Activated CD4-positive, alpha-beta memory T cell treated with anti-CD3 and anti-CD28 coated beads, Interleukin-2, amount 10 ng/mL, durations not matched to agents 7 days and 5 days (primary cell): ENCODE measurements around the gene QRFP. TPM values are rescaled to one million over a fixed set of nuclear protein-coding genes. Genes with fewer than 3 reads are reported as not detected.

Experiments
- CTCF ChIA-PET: fragments of 350-600 bp; sonication (Branson Sonifier 250); formaldehyde crosslinking; loops from one replicate; lab custom pipeline; 2021; ENCODE audit warnings: antibody characterized with exemption, inconsistent platforms; lab: Charles Lee
- POLR2A ChIA-PET: fragments of 350-600 bp; sonication (Branson Sonifier 250); formaldehyde crosslinking; loops from one replicate; lab custom pipeline; 2021; ENCODE audit warnings: antibody characterized with exemption; lab: Charles Lee
- DNase-seq: peaks from one replicate; pipeline ENCODE4 v3.0.0-alpha.2; 2020
- H3K27ac Mint-ChIP-seq: one replicate; pipeline ENCODE4 v1.8.0; 2021; ENCODE audit warnings: mild to moderate bottlenecking, mixed read lengths
- H3K27me3 Mint-ChIP-seq: one replicate; pipeline ENCODE4 v1.8.0; 2021; ENCODE audit warnings: mixed read lengths
- H3K36me3 Mint-ChIP-seq: one replicate; pipeline ENCODE4 v1.8.0; 2021; ENCODE audit warnings: low read depth, mixed read lengths
- H3K4me1 Mint-ChIP-seq: one replicate; pipeline ENCODE4 v1.8.0; 2021; ENCODE audit warnings: mixed read lengths
- H3K4me3 Mint-ChIP-seq: one replicate; pipeline ENCODE4 v1.8.0; 2021; ENCODE audit warnings: mild to moderate bottlenecking, mixed read lengths
- H3K9me3 Mint-ChIP-seq: one replicate; pipeline ENCODE4 v1.8.0; 2021; ENCODE audit warnings: mixed read lengths
- total RNA-seq, 2 experiments: library from RNA; stranded (reverse); gene quantifications; one replicate each; pipeline ENCODE4 v1.2.3, GENCODE V29; 2021

The QRFP gene
- total RNA-seq, 2 experiments from 2014 or later = not detected

DNA sequence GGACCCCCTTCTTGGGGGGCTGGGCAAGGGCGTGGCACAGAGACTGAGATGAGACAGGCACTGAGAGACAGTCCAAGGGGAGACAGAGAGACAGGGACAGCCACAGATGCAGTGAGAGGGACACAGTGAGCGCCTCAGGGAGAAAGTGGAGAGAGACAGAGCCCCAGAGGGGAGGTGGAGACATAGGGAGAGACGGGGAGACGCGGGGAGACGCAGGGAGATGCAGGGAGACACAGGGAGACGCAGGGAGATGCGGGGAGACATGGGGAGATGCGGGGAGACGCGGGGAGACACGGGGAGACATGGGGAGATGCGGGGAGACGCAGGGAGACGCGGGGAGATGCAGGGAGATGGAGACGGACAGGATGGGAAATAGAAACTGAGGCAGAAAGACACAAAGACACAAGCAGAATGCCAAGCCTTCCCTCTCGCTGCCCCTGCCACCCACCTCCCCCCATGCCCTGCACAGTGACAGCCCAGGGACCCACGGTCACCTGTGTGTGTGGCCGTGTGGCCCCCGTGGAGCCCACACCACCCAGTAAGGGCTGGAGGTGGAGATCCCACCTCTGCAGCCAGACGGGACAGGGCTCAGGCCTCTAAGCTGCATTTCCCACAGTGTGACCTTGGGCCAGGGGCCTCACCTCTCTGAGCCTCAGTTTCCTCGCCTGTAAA is 33.7 kb upstream of the QRFP start:
- DNase-seq = no peak
- CTCF ChIA-PET = no interaction called here
- no peak overlapping the region for H3K4me3 Mint-ChIP-seq
- no peak overlapping the region for H3K27ac Mint-ChIP-seq
- peaks cover 25% of the 10 kb centered on the region for H3K27me3 Mint-ChIP-seq
- H3K36me3 Mint-ChIP-seq = no peaks in the 10 kb centered on the region
- H3K9me3 Mint-ChIP-seq = no peaks in the 10 kb centered on the region
- no peaks in the 10 kb centered on the region for H3K4me1 Mint-ChIP-seq
- POLR2A ChIA-PET = no interaction called here

DNA sequence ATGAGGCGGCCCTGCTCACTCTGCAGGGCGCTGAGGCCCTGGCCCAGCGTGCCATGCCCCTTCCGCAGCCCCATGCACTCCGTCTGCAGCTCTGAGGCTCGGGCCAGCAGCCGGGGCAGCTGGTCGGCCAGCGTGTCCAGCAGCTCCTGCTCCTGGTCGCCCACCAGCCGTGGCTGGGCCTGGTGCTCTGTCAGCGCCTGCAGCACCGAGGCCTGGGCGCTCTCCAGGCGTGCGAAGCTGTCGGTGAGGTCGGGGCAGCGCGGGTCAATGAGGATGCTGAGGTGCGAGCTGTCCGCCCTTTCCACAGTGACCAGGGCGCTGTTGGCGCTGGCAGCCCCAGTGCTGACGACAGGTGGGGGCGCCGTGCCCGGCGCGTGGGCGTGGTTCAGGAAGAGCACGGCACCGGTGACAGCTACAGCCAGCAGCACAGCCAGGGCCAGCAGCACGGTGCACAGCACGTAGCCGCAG is 33.0 kb upstream of the QRFP start:
- H3K27ac Mint-ChIP-seq = no peak overlapping the region
- CTCF ChIA-PET = no interaction called here
- no peaks in the 10 kb centered on the region for H3K36me3 Mint-ChIP-seq
- no peaks in the 10 kb centered on the region for H3K4me1 Mint-ChIP-seq
- peaks cover 18% of the 10 kb centered on the region for H3K27me3 Mint-ChIP-seq
- no peak for DNase-seq
- H3K9me3 Mint-ChIP-seq = no peaks in the 10 kb centered on the region
- H3K4me3 Mint-ChIP-seq = no peak overlapping the region
- POLR2A ChIA-PET = no interaction called here

DNA sequence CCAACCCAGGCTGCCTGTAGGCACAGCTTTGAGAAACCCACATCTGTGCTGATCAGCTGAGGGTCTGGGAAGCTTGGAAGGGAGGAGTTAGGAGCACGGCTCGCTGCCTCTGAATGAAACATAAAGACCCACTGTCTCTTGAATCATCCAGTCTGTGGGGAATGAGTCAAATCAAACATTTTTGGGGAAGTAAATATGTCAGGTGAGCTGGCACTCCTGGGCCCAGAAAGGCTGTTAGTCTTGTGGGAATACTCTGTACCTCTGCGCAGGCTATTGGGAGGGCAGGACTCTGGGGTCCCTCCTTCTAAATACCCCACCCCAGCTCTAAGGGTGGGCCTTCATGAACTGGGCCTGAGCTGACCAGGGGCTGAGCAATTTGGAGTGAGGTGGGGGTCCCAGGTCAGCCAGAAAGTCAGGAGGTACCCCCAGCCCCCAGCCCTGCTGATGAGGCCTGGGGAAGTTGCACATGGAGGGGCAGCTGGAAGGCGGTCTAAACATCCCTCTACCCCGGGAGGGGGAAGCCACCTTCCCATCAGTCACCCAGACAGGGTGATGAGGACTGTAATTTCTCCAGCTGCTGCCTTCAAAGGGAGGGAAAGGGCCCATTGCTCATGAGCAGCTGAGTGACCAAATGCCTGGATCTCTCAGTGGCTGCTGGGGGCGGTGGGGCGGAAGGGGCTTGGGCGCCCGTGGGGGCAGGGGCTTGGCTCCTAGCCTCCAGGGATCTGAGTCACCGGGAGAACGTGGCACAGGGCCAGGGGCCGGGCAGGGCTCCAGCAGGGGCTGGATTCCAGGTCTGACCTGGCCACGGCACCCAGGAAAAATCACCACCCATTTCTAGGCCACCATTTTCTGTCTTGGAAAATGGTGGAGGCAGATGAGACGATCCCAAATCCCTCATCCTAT is 31.6 kb upstream of the QRFP start:
- Mint-ChIP-seq H3K36me3 (no peaks in the 10 kb centered on the region), H3K27ac (no peak overlapping the region), H3K27me3 (peaks cover 16% of the 10 kb centered on the region), H3K4me3 (no peak overlapping the region), H3K4me1 (no peaks in the 10 kb centered on the region), H3K9me3 (no peaks in the 10 kb centered on the region)
- POLR2A ChIA-PET = no interaction called here
- DNase-seq = no peak
- CTCF ChIA-PET = no interaction called here

DNA sequence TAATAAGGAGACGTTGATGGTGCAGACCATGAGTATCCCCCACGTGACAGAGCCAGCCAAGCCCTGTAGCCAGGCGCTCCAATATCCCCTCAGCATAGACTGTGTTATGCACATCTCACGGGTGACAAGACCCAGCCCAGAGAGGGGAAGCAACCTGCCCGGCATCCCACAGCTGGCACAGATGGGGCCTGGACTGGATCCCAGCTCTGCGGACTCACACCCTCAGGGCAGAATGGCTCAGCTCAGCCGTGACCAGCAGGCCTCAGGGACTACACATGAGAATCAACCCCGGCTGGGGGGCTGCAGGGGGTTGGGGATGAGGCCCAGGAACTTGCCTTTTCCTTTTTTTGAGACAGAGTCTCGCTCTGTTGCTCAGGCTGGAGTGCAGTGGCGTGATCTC is 30.7 kb upstream of the QRFP start:
- no peaks in the 10 kb centered on the region for H3K36me3 Mint-ChIP-seq
- H3K4me3 Mint-ChIP-seq = no peak overlapping the region
- CTCF ChIA-PET = interaction anchor here (0.6 kb wide), 1 partner anchor 130 kb away, joined by 3 read pairs; no protein-coding TSS in a partner anchor
- H3K4me1 Mint-ChIP-seq = no peaks in the 10 kb centered on the region
- POLR2A ChIA-PET = no interaction called here
- peaks cover 12% of the 10 kb centered on the region for H3K27me3 Mint-ChIP-seq
- H3K9me3 Mint-ChIP-seq = no peaks in the 10 kb centered on the region
- DNase-seq = no peak
- no peak overlapping the region for H3K27ac Mint-ChIP-seq

DNA sequence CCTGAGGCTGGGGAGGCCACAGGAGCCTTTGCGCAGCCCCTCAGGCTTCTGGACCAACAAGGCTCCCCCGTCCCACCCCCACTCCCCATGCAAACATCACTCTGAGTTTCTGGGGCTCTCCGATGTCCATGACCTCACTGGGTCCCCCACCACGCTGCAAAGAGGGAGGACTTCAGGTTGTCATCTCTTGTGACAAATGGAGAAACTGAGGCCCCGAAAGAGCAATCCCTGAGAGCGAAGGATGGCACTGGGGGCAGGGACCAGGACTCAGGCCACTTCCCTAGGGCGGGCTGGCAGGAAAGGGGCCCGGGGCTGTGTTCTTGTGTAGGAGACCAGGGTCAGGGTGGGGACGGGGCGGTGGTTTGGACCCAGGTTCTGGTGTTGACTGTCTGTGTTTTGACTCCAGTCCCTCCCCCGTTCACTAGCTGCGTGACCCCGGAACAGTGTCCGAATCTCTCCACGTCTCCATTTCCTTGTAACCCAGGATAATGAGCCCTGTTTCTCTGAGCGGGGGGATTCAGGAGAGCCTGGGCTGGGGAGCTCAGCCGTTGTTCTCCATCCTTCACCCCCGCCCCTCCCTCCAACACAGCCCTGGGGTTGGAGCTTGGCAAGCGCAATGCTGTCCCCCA is 28.6 kb upstream of the QRFP start:
- Mint-ChIP-seq H3K9me3 (no peaks in the 10 kb centered on the region), H3K36me3 (no peaks in the 10 kb centered on the region), H3K4me1 (no peaks in the 10 kb centered on the region), H3K27me3 (peaks cover 4% of the 10 kb centered on the region), H3K27ac (no peak overlapping the region), H3K4me3 (no peak overlapping the region)
- POLR2A ChIA-PET = no interaction called here
- DNase-seq = no peak
- CTCF ChIA-PET = no interaction called here

DNA sequence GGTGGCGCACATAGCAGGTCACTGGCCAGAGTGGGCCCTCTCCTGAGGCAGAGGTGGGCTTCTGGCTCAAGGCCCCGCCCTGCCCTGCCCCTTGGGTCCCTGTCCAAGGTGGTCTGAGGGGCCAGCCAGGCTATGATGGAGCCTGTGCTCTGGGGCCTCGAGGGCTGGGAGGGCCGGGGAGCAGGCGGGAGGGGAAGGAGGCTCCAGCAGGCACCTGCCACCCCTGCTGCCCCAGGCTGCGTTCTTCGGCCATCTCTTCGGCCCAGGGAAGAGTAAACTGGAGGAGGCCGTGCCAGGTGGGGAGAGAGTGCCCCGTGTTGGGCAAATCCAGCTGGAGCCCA is 27.8 kb upstream of the QRFP start:
- H3K4me3 Mint-ChIP-seq = no peak overlapping the region
- H3K4me1 Mint-ChIP-seq = no peaks in the 10 kb centered on the region
- H3K9me3 Mint-ChIP-seq = no peaks in the 10 kb centered on the region
- no peak overlapping the region for H3K27ac Mint-ChIP-seq
- no peaks in the 10 kb centered on the region for H3K36me3 Mint-ChIP-seq
- no peak for DNase-seq
- ChIA-PET CTCF (no interaction called here), POLR2A (no interaction called here)
- peaks cover 4% of the 10 kb centered on the region for H3K27me3 Mint-ChIP-seq

DNA sequence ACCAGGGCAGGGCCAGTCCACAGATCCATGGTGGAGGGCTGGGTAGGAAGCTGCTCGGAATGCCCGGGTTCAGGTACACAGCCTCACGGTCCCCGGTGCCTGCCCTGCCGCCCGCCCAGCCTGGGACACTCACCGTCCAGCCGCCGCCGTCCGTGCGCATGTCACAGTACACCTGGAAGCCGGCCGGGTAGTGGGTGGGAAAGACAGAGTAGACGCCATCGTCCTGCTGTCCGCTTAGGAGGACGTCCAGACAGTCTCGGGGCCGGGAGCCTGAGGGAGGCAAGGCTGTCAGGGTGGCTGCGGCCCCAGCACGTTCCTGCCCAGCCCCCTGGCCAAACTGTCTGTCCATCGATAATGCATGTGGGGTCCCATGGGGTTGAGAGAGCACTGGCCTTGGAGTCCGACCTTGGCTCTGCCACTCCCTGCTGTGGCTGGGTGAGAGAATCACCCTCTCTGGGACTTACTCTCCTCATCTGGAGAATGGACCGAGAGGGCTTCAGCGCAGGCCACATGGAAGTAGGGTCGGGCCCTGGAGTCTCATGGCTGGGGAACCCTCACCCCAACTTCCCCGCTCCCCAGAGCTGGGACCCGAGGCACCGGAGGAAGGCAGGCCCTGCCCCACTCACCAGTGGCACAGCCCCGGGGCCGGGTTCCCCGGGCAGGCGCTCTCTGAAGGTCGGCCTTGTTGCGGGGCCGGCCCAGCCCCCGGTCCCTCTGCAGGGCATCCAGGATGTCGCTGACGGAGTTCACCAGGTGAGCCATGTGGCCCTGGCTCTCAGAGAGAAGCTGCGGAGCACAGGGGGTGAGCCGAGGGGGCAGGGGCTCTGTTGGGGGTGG is 27.2 kb upstream of the QRFP start:
- H3K4me3 Mint-ChIP-seq = no peak overlapping the region
- H3K9me3 Mint-ChIP-seq = no peaks in the 10 kb centered on the region
- no peak overlapping the region for H3K27ac Mint-ChIP-seq
- DNase-seq = no peak
- CTCF ChIA-PET = no interaction called here
- H3K4me1 Mint-ChIP-seq = no peaks in the 10 kb centered on the region
- H3K27me3 Mint-ChIP-seq = peaks cover 4% of the 10 kb centered on the region
- POLR2A ChIA-PET = no interaction called here
- no peaks in the 10 kb centered on the region for H3K36me3 Mint-ChIP-seq

DNA sequence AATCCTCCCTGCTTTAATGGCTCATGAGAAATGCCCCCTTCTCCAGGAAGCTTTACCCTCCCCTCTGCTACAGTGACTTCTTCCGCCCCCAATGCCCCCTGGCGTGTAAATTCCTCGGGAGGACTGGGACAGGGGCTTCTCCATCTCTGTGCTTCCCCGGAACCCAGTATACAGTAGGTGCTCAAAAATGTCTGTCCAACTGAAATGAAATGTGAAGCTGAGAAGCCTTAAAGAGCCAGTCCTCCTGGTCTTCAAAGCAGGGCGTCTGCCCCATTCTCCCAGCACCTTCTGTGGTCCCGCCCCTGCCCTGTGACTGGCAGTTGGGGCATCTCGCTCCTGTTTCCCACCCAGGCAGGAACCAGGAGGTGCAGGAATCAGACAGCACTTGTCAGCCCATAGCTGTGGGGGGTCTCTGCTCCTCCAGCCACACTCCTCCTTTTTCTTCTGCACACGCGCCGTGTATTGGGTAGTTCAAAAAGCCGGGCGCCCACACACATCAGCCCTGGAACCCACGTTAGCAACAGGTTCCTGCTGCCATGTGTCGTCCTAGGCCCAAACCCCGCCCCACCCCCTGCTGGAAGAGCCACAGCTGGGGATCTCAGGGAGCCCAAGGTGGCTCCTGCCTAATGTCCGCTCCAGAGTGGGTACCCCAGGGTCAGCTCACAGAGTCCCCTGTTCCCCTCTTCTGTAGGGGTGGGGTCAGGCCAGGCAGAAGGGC is 26.4 kb upstream of the QRFP start:
- CTCF ChIA-PET = no interaction called here
- Mint-ChIP-seq H3K9me3 (no peaks in the 10 kb centered on the region), H3K4me1 (no peaks in the 10 kb centered on the region)

DNA sequence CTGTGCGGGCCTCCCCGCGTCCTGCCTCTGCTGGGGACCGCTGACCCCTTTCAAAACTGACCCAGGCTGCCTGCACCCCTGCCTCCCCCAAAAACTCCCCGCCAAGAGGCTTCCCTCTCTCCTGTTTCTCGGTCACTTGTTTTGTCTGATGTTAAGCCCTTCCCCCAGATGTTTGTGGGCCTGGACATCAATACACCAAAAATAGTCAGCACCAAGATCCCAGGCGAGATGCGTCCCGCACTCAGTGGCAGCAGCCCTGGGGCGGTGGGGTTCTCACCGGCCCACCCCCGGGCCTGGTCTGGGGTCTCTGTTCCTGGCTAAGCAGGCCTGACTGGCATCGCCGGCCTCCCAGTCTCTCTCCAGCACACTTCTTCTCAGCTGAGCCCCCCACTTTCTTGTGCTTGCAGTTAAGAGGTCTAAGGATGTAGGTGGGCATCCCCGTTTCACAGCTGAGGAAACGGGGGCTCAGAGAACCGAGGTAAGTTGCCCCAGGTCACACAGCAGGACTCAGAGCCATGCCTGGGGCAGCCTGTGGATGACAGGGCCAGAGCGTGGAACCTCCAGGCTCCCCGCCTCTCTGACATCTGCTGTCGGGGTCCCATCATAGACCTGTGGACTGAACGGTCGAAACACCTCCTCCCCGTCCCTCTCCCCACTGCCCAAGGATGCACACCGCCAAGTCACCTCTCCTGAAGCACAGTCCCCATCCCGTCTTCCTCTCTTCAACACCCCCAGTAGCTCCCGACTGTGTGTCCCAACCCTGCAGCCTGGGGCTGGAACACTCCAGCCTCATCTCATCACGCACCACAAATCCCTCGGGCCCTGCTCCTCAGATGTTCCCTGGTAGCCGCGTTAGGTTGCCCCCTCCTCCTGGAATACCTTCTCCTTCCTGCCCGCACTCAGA is 25.6 kb upstream of the QRFP start:
- ChIA-PET POLR2A (no interaction called here), CTCF (no interaction called here)
- H3K27me3 Mint-ChIP-seq = peaks cover 4% of the 10 kb centered on the region
- no peaks in the 10 kb centered on the region for H3K4me1 Mint-ChIP-seq
- H3K4me3 Mint-ChIP-seq = no peak overlapping the region
- no peak for DNase-seq
- H3K9me3 Mint-ChIP-seq = no peaks in the 10 kb centered on the region
- H3K36me3 Mint-ChIP-seq = no peaks in the 10 kb centered on the region
- H3K27ac Mint-ChIP-seq = no peak overlapping the region

More for the DNA sequence above, 26.4 kb upstream of the QRFP start:
- H3K36me3 Mint-ChIP-seq = no peaks in the 10 kb centered on the region
- H3K4me3 Mint-ChIP-seq = no peak overlapping the region
- peaks cover 4% of the 10 kb centered on the region for H3K27me3 Mint-ChIP-seq
- H3K27ac Mint-ChIP-seq = no peak overlapping the region
- DNase-seq = no peak
- POLR2A ChIA-PET = no interaction called here

DNA sequence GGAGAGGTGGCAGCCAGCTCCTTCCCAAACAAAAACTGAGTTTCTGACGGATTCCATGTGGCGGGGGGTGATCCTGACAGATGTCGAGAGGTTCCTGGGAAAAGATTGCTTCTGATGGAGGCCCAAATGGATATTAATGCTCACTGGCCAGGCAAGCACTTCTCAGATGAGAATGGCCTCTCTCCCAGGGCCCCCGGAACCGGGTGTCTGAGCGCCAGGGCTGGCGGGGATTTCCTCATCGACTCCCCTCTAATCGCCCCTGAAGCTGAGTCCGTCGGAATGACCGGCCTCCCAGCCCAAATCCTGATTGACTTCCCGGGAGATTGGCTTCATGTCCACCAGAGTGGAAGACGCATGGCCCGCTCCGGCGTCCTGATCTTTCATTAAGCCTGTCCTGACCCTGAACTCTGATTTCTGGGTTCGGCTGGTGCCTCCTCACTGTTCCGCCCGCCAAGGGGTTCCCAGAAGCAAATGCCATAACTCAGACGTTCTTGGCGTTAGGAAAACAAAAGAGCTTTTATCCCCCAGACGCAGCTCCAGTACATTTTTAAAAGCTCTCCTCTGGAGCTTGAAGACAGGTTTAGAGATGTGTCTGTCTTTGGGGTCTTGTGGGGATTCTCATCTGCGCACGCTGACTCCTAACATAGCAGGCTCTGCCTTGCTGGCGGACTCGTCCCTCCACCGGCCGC is 24.8 kb upstream of the QRFP start:
- Mint-ChIP-seq H3K36me3 (no peaks in the 10 kb centered on the region), H3K9me3 (no peaks in the 10 kb centered on the region), H3K27ac (no peak overlapping the region), H3K27me3 (peaks cover 4% of the 10 kb centered on the region), H3K4me1 (no peaks in the 10 kb centered on the region), H3K4me3 (no peak overlapping the region)
- POLR2A ChIA-PET = no interaction called here
- CTCF ChIA-PET = no interaction called here
- no peak for DNase-seq

DNA sequence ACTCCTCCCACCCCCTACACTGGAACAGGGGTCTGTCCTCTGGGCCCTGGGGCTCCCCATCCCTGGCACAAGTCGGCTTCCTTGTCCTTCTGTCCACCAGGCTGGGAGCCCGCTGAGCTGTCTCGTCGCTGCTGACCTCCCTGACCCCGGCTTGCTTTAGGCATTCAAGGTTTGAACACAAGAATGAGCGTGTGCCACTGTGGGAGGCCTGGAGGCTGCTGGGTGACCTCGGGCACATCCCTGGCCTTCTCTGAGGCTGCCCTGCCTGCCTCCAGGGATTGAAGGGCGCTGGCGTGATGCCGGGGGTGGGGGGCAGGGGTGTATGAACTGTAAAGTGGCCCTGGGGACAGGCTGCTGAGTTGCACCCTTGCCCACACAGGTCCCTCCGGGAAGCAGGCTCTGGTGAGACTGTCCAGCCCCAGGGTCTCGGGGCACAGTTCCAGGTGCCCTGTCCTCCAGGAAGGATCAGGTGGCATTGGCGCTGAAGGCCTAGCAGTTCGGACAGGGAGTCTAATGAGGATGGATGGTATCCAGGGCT is 24.2 kb upstream of the QRFP start:
- Mint-ChIP-seq H3K27me3 (peaks cover 2% of the 10 kb centered on the region), H3K36me3 (no peaks in the 10 kb centered on the region)

More for the DNA sequence above, 24.2 kb upstream of the QRFP start:
- POLR2A ChIA-PET = no interaction called here
- CTCF ChIA-PET = no interaction called here
- Mint-ChIP-seq H3K4me3 (no peak overlapping the region), H3K27ac (no peak overlapping the region), H3K9me3 (no peaks in the 10 kb centered on the region), H3K4me1 (no peaks in the 10 kb centered on the region)
- DNase-seq = no peak
